ENCODE results near the gene ARID1A.

Gene ARID1A

DNA sequence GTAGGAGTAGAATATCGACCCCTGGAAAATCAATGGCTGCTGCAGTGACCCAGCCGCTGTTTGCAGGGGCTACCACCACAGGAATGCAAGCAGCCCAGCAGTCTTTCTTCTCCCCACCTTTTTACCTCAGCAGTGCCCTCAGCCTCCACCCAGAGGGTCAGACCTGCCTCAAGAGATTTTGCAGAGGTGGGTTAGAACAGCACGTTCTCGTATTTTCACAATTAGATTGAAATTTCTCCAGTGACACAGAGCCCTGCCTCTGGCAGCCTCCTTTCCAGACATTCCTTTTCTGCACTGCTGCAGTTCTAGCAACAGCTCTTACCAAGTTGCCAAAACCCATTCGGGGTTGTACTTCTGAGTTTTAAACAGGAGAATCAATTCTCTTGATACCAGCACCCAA, 53.6 kb downstream of the ARID1A start:
- H2BK120ac ChIP-seq (ENCODE audit: low read depth, low read length) = no peak overlapping the region
- H2BK5ac ChIP-seq (ENCODE audit: low read length) = no peak overlapping the region
- no peak overlapping the region for H3K23ac ChIP-seq (ENCODE audit: low read length)
- no peaks in the 10 kb centered on the region for H3K4me1 ChIP-seq (ENCODE audit: control insufficient read depth, low read depth, low read length)
- no peak overlapping the region for H4K5ac ChIP-seq (ENCODE audit: low read length)
- no peak overlapping the region for H4K8ac ChIP-seq (ENCODE audit: low read depth, low read length)
- DNase-seq = no peak
- H3K4me3 ChIP-seq (ENCODE audit: low read length) = no peak overlapping the region
- H3K36me3 ChIP-seq (ENCODE audit: control insufficient read depth, insufficient read depth, low read length) = peaks cover 10% of the 10 kb centered on the region
- H3K27me3 ChIP-seq (ENCODE audit: insufficient read depth, low read length, poor library complexity) = no peaks in the 10 kb centered on the region
- peaks cover 37% of the 10 kb centered on the region for H3K79me1 ChIP-seq (ENCODE audit: low read length)
- no peak overlapping the region for H3K4me2 ChIP-seq (ENCODE audit: low read length)
- no peak overlapping the region for H3K27ac ChIP-seq (ENCODE audit: low read depth, low read length)
- no peak overlapping the region for H3K4ac ChIP-seq (ENCODE audit: low read depth, low read length)
- H3K56ac ChIP-seq (ENCODE audit: low read length) = no peak overlapping the region
- WGBS (ENCODE audit: extremely low coverage, insufficient coverage, low lambda C conversion rate) = no CpG with 5 or more reads among the region's 5 CpGs
- H3K18ac ChIP-seq (ENCODE audit: low read length) = no peak overlapping the region
- H2BK15ac ChIP-seq (replicated peaks; ENCODE audit: low read depth) = no peak overlapping the region
- no peak overlapping the region for H3K9ac ChIP-seq (ENCODE audit: low read length)
- H2AK5ac ChIP-seq (ENCODE audit: low read length) = no peak overlapping the region
- H3K79me2 ChIP-seq (ENCODE audit: control insufficient read depth, insufficient read depth, low read length) = peaks cover 35% of the 10 kb centered on the region

DNA sequence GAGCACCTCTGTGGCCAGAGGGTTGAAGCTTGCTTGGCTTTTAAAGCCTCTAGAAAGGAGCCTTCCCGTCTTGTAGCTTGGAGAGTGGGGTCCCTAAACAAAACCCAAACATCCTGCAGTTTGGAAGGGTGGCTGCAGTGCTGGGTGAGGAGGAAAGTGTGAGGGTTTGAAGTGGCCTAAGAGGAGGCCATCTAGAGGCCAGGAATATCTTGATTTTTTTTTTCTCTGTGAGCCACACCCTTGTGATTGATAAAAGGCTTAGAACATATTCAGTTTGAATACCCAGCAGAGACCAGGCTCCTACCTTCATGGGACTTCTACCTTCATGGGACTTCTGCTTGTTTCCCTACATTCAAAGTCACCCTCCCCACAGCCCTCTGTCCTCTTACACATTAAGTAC, 54.6 kb downstream of the ARID1A start:
- no peak overlapping the region for H2BK15ac ChIP-seq (replicated peaks; ENCODE audit: low read depth)
- no peak for DNase-seq
- H3K36me3 ChIP-seq (ENCODE audit: control insufficient read depth, insufficient read depth, low read length) = peaks cover 7% of the 10 kb centered on the region

DNA sequence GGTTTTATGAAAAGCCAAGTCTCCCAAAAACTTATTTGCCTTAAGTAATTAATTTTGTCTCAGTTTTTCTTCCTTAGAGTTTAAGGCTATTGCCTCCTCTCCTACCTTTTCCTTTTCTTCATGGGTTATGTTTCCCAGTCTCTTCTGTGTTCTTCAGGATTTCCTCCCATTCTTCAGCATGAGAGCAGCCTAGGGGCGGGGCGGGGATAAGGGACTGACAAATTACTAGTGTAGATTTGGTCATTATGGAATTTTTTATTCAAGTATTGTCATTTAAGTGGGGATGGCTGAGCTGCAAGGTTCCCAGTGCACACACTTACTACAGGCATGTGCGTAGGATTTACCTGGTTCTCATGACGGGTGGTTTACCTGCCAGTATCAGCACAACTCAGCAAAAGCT, 56.7 kb downstream of the ARID1A start:
- no CpG with 5 or more reads among the region's 4 CpGs for WGBS (ENCODE audit: extremely low coverage, insufficient coverage, low lambda C conversion rate)
- H4K8ac ChIP-seq (ENCODE audit: low read depth, low read length) = no peak overlapping the region
- no peak overlapping the region for H2AK5ac ChIP-seq (ENCODE audit: low read length)
- H3K4me1 ChIP-seq (ENCODE audit: control insufficient read depth, low read depth, low read length) = no peaks in the 10 kb centered on the region
- H4K5ac ChIP-seq (ENCODE audit: low read length) = no peak overlapping the region
- H2BK120ac ChIP-seq (ENCODE audit: low read depth, low read length) = no peak overlapping the region
- H2BK15ac ChIP-seq (replicated peaks; ENCODE audit: low read depth) = no peak overlapping the region
- no peaks in the 10 kb centered on the region for H3K27me3 ChIP-seq (ENCODE audit: insufficient read depth, low read length, poor library complexity)
- H3K79me1 ChIP-seq (ENCODE audit: low read length) = peaks cover 29% of the 10 kb centered on the region
- no peak overlapping the region for H3K4me2 ChIP-seq (ENCODE audit: low read length)
- no peak overlapping the region for H2BK5ac ChIP-seq (ENCODE audit: low read length)
- H3K36me3 ChIP-seq (ENCODE audit: control insufficient read depth, insufficient read depth, low read length) = peaks cover 7% of the 10 kb centered on the region
- no peak overlapping the region for H3K4ac ChIP-seq (ENCODE audit: low read depth, low read length)
- DNase-seq = no peak
- H3K18ac ChIP-seq (ENCODE audit: low read length) = no peak overlapping the region
- H3K56ac ChIP-seq (ENCODE audit: low read length) = no peak overlapping the region
- peaks cover 33% of the 10 kb centered on the region for H3K79me2 ChIP-seq (ENCODE audit: control insufficient read depth, insufficient read depth, low read length)
- H3K9ac ChIP-seq (ENCODE audit: low read length) = no peak overlapping the region
- H3K4me3 ChIP-seq (ENCODE audit: low read length) = no peak overlapping the region
- no peak overlapping the region for H3K23ac ChIP-seq (ENCODE audit: low read length)
- H3K27ac ChIP-seq (ENCODE audit: low read depth, low read length) = no peak overlapping the region

More for the DNA sequence above, 54.6 kb downstream of the ARID1A start:
- H2BK120ac ChIP-seq (ENCODE audit: low read depth, low read length) = no peak overlapping the region
- H4K5ac ChIP-seq (ENCODE audit: low read length) = no peak overlapping the region
- no peak overlapping the region for H3K4me3 ChIP-seq (ENCODE audit: low read length)
- H3K79me1 ChIP-seq (ENCODE audit: low read length) = peaks cover 34% of the 10 kb centered on the region
- peaks cover 35% of the 10 kb centered on the region for H3K79me2 ChIP-seq (ENCODE audit: control insufficient read depth, insufficient read depth, low read length)
- no peak overlapping the region for H3K56ac ChIP-seq (ENCODE audit: low read length)
- H3K4ac ChIP-seq (ENCODE audit: low read depth, low read length) = no peak overlapping the region
- H3K23ac ChIP-seq (ENCODE audit: low read length) = no peak overlapping the region
- no peaks in the 10 kb centered on the region for H3K27me3 ChIP-seq (ENCODE audit: insufficient read depth, low read length, poor library complexity)
- no peak overlapping the region for H2AK5ac ChIP-seq (ENCODE audit: low read length)
- H2BK5ac ChIP-seq (ENCODE audit: low read length) = no peak overlapping the region
- no peak overlapping the region for H3K27ac ChIP-seq (ENCODE audit: low read depth, low read length)
- no peaks in the 10 kb centered on the region for H3K4me1 ChIP-seq (ENCODE audit: control insufficient read depth, low read depth, low read length)
- no peak overlapping the region for H3K9ac ChIP-seq (ENCODE audit: low read length)
- no CpG with 5 or more reads among the region's 1 CpG for WGBS (ENCODE audit: extremely low coverage, insufficient coverage, low lambda C conversion rate)
- no peak overlapping the region for H4K8ac ChIP-seq (ENCODE audit: low read depth, low read length)
- H3K18ac ChIP-seq (ENCODE audit: low read length) = no peak overlapping the region
- no peak overlapping the region for H3K4me2 ChIP-seq (ENCODE audit: low read length)

DNA sequence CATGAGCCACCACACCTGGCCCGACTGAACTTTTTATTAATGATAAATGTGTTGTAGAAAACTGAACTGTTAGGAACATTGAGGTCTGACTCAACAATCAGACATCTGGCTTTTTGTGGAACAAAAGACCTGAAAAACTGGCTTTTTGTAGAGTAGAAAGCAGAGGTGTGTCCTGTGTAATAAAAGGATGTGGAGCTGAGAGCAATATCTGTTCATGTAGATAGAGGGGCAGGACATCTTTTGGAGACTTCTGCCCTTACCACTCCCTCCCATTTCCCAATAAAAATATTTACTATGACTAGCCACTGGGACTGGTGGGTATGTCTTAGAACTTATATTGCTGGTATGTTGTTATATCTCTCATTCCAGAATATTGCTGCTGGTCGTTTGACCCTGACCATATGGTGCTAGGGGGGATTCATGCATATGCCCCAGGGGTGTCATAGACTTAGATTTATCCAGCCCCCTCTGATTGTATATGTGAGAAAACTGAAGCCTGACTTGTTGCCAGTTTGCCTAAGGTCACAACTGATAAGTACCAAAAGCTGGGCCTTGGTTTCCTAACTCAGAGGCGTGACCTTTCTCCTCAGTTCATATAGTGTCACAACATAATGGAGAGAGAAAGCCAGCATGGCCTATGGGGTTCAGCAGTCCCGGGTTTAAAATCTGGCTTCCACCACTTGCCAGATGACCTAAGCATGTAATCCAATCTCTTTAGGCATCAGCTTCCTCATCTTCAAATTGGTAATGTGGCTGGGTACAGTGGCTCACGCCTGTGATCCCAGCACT, 58.5 kb downstream of the ARID1A start:
- peaks cover 37% of the 10 kb centered on the region for H3K79me1 ChIP-seq (ENCODE audit: low read length)
- H4K5ac ChIP-seq (ENCODE audit: low read length) = no peak overlapping the region
- no peak overlapping the region for H4K8ac ChIP-seq (ENCODE audit: low read depth, low read length)
- DNase-seq = no peak
- no peaks in the 10 kb centered on the region for H3K27me3 ChIP-seq (ENCODE audit: insufficient read depth, low read length, poor library complexity)
- peaks cover 37% of the 10 kb centered on the region for H3K79me2 ChIP-seq (ENCODE audit: control insufficient read depth, insufficient read depth, low read length)
- H3K4me3 ChIP-seq (ENCODE audit: low read length) = no peak overlapping the region
- no peak overlapping the region for H3K23ac ChIP-seq (ENCODE audit: low read length)
- WGBS (ENCODE audit: extremely low coverage, insufficient coverage, low lambda C conversion rate) = no CpG with 5 or more reads among the region's 5 CpGs
- H3K27ac ChIP-seq (ENCODE audit: low read depth, low read length) = no peak overlapping the region
- H3K4me2 ChIP-seq (ENCODE audit: low read length) = no peak overlapping the region
- no peak overlapping the region for H3K4ac ChIP-seq (ENCODE audit: low read depth, low read length)
- no peaks in the 10 kb centered on the region for H3K4me1 ChIP-seq (ENCODE audit: control insufficient read depth, low read depth, low read length)
- no peak overlapping the region for H2AK5ac ChIP-seq (ENCODE audit: low read length)
- H3K36me3 ChIP-seq (ENCODE audit: control insufficient read depth, insufficient read depth, low read length) = peaks cover 8% of the 10 kb centered on the region
- H3K9ac ChIP-seq (ENCODE audit: low read length) = no peak overlapping the region
- no peak overlapping the region for H2BK5ac ChIP-seq (ENCODE audit: low read length)
- no peak overlapping the region for H3K18ac ChIP-seq (ENCODE audit: low read length)
- H2BK15ac ChIP-seq (replicated peaks; ENCODE audit: low read depth) = no peak overlapping the region
- H3K56ac ChIP-seq (ENCODE audit: low read length) = no peak overlapping the region
- no peak overlapping the region for H2BK120ac ChIP-seq (ENCODE audit: low read depth, low read length)

DNA sequence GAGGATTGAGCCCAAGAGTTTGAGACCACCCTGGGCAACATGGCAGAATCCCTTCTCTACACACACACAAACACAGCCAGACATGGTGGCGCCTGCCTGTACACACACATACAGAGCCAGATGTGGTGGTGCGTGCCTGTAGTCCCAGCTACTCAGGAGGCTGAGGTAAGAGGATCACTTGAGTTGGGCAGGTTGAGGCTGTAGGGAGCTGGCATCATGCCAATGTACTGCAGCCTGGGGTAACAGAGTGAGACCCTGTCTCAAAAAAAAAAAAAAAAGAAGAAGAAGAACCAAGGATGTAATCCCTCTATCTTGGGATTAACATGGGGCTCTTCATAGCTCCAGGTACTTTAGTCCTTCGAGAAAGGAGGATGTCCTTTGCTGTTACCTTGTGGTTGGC, 62.5 kb downstream of the ARID1A start:
- H3K4me1 ChIP-seq (ENCODE audit: control insufficient read depth, low read depth, low read length) = no peaks in the 10 kb centered on the region
- peaks cover 17% of the 10 kb centered on the region for H3K79me2 ChIP-seq (ENCODE audit: control insufficient read depth, insufficient read depth, low read length)
- no peak overlapping the region for H2BK15ac ChIP-seq (replicated peaks; ENCODE audit: low read depth)
- no peak overlapping the region for H4K5ac ChIP-seq (ENCODE audit: low read length)
- no peak overlapping the region for H3K23ac ChIP-seq (ENCODE audit: low read length)
- H3K27me3 ChIP-seq (ENCODE audit: insufficient read depth, low read length, poor library complexity) = no peaks in the 10 kb centered on the region
- peaks cover 15% of the 10 kb centered on the region for H3K36me3 ChIP-seq (ENCODE audit: control insufficient read depth, insufficient read depth, low read length)
- no peak overlapping the region for H2BK120ac ChIP-seq (ENCODE audit: low read depth, low read length)
- H3K4me2 ChIP-seq (ENCODE audit: low read length) = no peak overlapping the region
- H3K4ac ChIP-seq (ENCODE audit: low read depth, low read length) = no peak overlapping the region
- WGBS (ENCODE audit: extremely low coverage, insufficient coverage, low lambda C conversion rate) = no CpG with 5 or more reads among the region's 3 CpGs
- no peak overlapping the region for H3K27ac ChIP-seq (ENCODE audit: low read depth, low read length)
- peaks cover 21% of the 10 kb centered on the region for H3K79me1 ChIP-seq (ENCODE audit: low read length)
- H4K8ac ChIP-seq (ENCODE audit: low read depth, low read length) = no peak overlapping the region
- H3K4me3 ChIP-seq (ENCODE audit: low read length) = no peak overlapping the region
- no peak overlapping the region for H2BK5ac ChIP-seq (ENCODE audit: low read length)
- no peak for DNase-seq
- no peak overlapping the region for H3K18ac ChIP-seq (ENCODE audit: low read length)
- no peak overlapping the region for H2AK5ac ChIP-seq (ENCODE audit: low read length)
- H3K9ac ChIP-seq (ENCODE audit: low read length) = no peak overlapping the region
- H3K56ac ChIP-seq (ENCODE audit: low read length) = no peak overlapping the region

DNA sequence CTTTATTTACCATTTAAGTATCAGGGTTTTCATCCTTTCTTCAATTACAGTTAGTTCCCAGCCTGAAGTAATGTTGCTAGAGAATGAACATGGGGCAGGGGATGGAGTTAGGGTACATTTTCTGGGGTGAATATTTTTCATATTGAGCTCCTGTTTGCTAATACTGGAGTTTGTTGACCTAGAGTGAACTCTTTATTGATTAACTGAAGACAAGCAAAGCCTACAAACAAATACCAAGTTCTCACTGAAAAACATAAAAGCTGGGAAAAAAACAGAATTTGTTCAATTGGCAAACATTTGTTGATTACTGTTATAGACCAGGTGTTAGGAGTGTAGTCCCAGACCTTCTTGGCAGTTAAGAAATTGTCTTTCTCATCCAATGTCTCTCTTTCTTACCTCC, 63.7 kb downstream of the ARID1A start:
- H4K5ac ChIP-seq (ENCODE audit: low read length) = no peak overlapping the region
- DNase-seq = no peak
- no peak overlapping the region for H2BK120ac ChIP-seq (ENCODE audit: low read depth, low read length)
- H4K8ac ChIP-seq (ENCODE audit: low read depth, low read length) = no peak overlapping the region
- no peak overlapping the region for H3K4ac ChIP-seq (ENCODE audit: low read depth, low read length)
- H2BK5ac ChIP-seq (ENCODE audit: low read length) = no peak overlapping the region
- H3K27ac ChIP-seq (ENCODE audit: low read depth, low read length) = no peak overlapping the region
- no peak overlapping the region for H3K4me2 ChIP-seq (ENCODE audit: low read length)
- H2BK15ac ChIP-seq (replicated peaks; ENCODE audit: low read depth) = no peak overlapping the region
- no peak overlapping the region for H3K56ac ChIP-seq (ENCODE audit: low read length)
- H3K79me1 ChIP-seq (ENCODE audit: low read length) = peaks cover 16% of the 10 kb centered on the region
- H3K18ac ChIP-seq (ENCODE audit: low read length) = no peak overlapping the region
- H3K79me2 ChIP-seq (ENCODE audit: control insufficient read depth, insufficient read depth, low read length) = peaks cover 10% of the 10 kb centered on the region
- H3K4me1 ChIP-seq (ENCODE audit: control insufficient read depth, low read depth, low read length) = no peaks in the 10 kb centered on the region
- no peak overlapping the region for H3K23ac ChIP-seq (ENCODE audit: low read length)
- H3K36me3 ChIP-seq (ENCODE audit: control insufficient read depth, insufficient read depth, low read length) = peaks cover 11% of the 10 kb centered on the region
- no peak overlapping the region for H3K9ac ChIP-seq (ENCODE audit: low read length)
- H3K27me3 ChIP-seq (ENCODE audit: insufficient read depth, low read length, poor library complexity) = no peaks in the 10 kb centered on the region
- no peak overlapping the region for H3K4me3 ChIP-seq (ENCODE audit: low read length)
- H2AK5ac ChIP-seq (ENCODE audit: low read length) = no peak overlapping the region

Data from mesendoderm (in vitro differentiated cells).